GF-D8 (cell line): ENCODE results near the gene OR2W3.
"Not testable (repeated sequence)": the region's sequence is repeated elsewhere in the genome, so short reads cannot be mapped to it uniquely, and the experiment has no call there.

ENCODE experiments used
- DNase-seq: peaks from one replicate; lab custom pipeline; 2025; lab: John Stamatoyannopoulos, UW

Gene OR2W3

DNA sequence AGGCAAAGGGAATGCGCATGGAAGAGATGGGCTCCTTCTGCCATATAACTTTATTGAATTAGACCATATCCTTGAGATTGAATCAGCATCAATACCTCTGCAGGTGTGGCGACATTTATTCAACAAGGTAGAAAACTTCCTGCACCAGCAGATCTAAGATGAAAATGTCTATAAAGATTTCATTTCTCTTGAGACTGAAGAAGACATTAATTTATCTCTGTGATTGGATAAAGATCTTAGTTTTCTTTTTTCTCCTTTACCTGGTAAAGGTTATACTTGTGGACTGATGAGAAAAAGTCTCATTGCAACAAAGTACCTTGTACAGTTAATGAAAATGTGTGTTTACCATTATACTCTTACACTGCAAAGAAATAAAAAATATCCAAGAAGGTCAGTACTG lies 24.6 kb downstream of the OR2W3 start, which contains the start of gene OR2T8:
OR2T8 (plus strand) TSS at position 301 of the 400 bp plus-strand sequence. CDS start 766 bp downstream, outside the sequence.
- DNase-seq, result no peak

DNA sequence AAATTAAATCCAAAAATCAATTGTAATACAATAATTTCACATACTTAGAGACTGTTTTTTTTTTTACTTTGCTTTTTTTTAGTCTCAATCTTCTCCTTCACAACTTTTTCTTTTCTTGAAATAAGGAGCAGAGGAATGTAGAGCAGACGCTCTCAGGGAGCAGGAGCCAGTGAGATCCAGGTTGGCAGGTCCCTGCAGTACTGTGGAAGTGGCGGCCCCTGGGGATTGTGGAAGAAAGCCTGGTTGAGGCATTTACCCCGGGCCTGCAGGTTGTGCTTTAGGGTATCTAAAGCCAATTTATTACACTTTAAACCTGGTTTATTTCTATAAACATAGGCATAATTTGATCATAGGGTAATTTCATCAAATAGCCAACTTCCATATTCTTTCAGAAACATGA lies 28.6 kb downstream of the OR2W3 start:
- DNase-seq, result no peak

DNA sequence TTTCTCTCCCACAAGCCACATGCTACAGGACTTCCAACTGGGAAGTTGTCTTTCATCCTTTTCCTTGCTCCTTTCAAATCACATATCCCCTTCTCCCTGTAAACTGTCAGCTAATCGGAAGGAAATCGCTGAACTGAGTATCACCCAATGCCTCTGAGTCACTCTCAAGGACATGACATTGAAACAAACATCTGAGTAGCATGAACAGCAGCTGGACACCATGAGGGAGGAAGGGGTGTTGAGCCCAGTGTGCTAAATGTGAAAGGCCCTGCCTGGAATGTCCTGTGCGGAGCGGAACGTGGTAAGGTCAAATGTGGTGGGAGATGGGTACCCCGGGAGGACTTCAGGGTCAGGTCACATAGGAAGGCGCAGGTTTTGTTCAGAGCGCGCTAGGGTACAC lies 29.5 kb downstream of the OR2W3 start, which contains the start of gene OR2AJ1:
OR2AJ1 (plus strand) TSS at position 22 of the 400 bp plus-strand sequence. CDS start 8,880 bp downstream, outside the sequence.
- DNase-seq, result no peak

DNA sequence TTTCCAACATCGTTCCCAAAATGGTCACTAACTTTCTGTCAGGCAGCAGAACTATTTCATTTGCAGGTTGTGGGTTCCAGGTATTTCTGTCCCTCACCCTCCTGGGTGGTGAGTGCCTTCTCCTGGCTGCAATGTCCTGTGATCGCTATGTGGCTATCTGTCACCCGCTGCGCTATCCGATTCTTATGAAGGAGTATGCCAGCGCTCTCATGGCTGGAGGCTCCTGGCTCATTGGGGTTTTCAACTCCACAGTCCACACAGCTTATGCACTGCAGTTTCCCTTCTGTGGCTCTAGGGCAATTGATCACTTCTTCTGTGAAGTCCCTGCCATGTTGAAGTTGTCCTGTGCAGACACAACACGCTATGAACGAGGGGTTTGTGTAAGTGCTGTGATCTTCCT lies 38.6 kb downstream of the OR2W3 start:
- no peak for DNase-seq

DNA sequence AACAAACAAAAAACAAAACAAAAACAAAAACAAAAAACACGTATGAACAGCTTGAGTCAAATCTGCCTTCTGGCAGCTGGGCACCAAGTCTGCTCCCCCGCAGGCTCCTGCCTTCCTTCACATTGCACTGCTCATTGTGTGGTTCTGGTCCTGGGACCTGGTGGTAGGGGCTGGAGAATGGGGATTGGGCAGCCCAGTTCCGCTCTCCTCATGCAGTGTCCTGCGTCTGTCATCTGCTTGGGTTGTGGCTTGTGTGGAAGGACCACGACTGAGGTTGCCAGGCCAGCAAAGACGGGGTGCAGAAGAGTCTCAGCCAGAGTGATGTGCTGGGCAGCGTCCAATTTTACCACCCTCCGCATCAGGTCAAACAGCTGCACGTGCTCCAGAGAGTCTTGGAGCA lies 40.4 kb downstream of the OR2W3 start:
- DNase-seq, result no peak

DNA sequence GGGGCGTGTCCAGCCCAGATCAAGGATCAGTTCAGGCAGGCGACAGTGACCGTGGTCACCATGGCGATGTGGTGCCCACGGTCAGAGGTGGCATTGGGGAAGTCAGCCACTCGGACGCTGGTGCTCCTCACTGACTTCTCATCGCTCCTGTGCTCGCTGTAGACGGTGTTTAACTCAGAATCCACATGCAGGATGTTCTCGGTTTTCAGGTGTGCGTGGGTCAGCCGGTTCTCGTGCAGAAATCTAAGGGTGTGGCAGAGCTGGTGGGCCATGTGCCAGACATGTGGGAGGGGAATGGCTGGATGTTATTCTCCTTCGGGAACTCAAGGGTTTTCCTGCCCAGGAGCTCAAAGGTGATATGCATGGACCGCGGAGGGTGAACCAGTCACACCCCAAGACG lies 41.0 kb downstream of the OR2W3 start:
- DNase-seq, result no peak

DNA sequence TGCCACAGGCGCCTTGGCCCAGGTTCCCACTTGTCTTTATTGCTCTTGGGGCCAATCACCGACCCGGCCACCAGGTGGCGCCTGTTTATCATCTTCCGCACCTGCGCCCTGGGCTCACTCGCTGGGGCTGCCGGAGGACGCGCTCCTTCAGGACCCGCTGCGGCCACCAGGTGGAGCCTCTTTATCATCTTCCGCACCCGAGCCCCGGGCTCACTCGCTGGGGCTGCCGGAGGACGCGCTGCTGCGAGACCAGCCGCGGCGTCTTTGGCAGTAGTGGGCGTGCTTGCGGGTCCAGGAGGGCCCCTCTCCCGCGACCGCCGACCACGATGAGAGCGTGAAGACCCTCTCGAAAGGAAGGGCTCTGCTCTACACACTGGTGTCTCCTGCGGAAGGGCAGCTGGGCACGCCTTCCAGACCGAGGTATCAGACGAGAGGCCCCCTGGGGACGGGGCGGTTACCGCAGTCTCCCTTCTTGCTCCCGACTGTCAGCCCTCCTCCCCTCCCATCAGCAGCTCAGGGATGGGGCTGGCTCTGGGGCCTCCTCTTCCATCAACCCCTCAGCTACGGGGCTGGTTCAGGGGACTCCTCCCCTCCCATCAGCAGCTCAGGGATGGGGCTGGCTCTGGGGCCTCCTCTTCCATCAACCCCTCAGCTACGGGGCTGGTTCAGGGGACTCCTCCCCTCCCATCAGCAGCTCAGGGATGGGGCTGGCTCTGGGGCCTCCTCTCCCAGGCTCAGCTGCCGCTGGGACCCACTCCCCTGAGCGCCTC lies 41.8 kb downstream of the OR2W3 start:
- not testable (repeated sequence) for DNase-seq

DNA sequence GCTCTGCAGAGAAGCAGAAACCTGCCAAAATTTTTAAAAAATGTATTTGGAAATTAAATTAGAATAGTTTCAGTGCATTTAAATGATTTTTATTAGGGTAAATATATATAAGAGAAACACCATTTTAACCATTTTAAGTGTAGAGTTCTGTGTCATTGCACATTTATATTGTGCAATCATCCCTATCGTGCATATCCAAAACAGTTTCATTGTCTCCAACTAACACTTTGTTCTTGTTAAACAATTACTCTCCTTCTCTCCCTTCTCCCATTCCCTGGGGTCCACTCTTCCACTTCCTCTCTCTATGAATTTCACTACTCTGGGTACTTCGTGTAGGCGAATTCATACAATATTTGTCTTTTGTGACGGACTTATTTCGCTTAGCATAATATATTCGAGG lies 47.2 kb downstream of the OR2W3 start:
- DNase-seq, result no peak
